ENCODE results near the gene NKAIN1. TPM values are rescaled to one million over a fixed set of nuclear protein-coding genes. Genes with fewer than 3 reads are reported as not detected.

Gene NKAIN1
- total and polyA plus RNA-seq, 2 of the 13 experiments (the other 11 are each of a cell fraction or from before 2014, with no cell fraction given) = 0.29 to 0.40 TPM

DNA sequence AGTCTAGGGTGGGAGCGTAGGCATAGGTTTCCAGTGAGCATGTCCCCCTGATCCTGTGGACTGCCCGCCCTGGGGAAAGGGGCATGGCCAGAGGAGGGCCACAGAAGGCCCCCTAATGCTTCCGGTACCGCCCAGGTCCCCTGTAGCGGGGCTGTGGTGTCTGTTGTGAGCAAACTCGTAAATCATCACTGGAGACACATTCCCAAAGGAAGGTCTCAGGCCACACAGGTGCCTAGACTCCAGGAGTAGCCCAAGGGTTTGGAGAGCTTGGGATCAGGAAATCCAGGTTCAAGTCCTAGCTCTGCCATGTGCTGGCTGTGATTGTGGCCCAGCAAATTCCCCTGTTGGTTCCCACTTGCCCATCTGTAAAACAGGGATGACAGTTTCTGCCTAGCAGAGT, 20.2 kb downstream of the NKAIN1 start:
- H3K4me3 ChIP-seq (replicated peaks in 1 of 3; ENCODE audit: insufficient read depth in 1 of 3, low read depth in 2 of 3, low read length in 3 of 3) = no peak overlapping the region
- no peaks in the 10 kb centered on the region for H3K36me3 ChIP-seq (replicated peaks in 1 of 2; ENCODE audit: control insufficient read depth in 1 of 2, insufficient read depth in 2 of 2, low read length in 2 of 2)
- H3K4me1 ChIP-seq (ENCODE audit: insufficient read depth, low read length) = peaks cover 22% of the 10 kb centered on the region
- H3K79me2 ChIP-seq (ENCODE audit: insufficient read depth, low read length) = no peaks in the 10 kb centered on the region
- peaks cover 0 to 23% of the 10 kb centered on the region in 2 experiments; a peak in 1 of 5 replicates for H3K27me3 ChIP-seq (ENCODE audit: control insufficient read depth in 1 of 2, insufficient read depth in 2 of 2, low read length in 2 of 2)
- in situ Hi-C loops (cut with HindIII; ENCODE audit: extremely low pct_ligation_motif_present, low pct_unique_long_range_greater_than_20kb) = no loop called here
- no peak overlapping the region for H2AFZ ChIP-seq (ENCODE audit: low read length)
- no peak overlapping the region for H3K9ac ChIP-seq (ENCODE audit: insufficient read depth, low read depth, low read length)
- TF ChIP-seq HMG20B (CRISPR knock-in tag; conservative IDR thresholded peaks at IDR 0.05) = no peak
- no peak for TF ChIP-seq ZNF879 (CRISPR knock-in tag; IDR thresholded peaks at IDR 0.05)
- TF ChIP-seq ZNF430 (CRISPR knock-in tag; IDR thresholded peaks at IDR 0.05) = no peak
- no peak for TF ChIP-seq FOSL2 (CRISPR knock-in tag; IDR thresholded peaks at IDR 0.05)
- TF ChIP-seq ZNF672 (CRISPR knock-in tag; IDR thresholded peaks at IDR 0.05) = no peak
- no peak for TF ChIP-seq MIER2 (CRISPR knock-in tag; IDR thresholded peaks at IDR 0.05)
- FAIRE-seq = no peak
- 20% methylated on average over 2 of the region's 6 CpGs for WGBS (ENCODE audit: low lambda C conversion rate)
- BruUV-seq (replicated peaks) = no TSS peak
- no peak overlapping the region for H3K27ac ChIP-seq (ENCODE audit: extremely low read length, insufficient read depth, low read length)
- ChIA-PET POLR2A (no interaction called here), CTCF (ENCODE audit: low intra/inter-chr PET ratio, low total read pairs) (no interaction called here)
- no peaks in the 10 kb centered on the region for H3K9me3 ChIP-seq (ENCODE audit: low read length)
- DNase-seq (ENCODE audit: low spot score) = no peak
- intact Hi-C loops (cut with micrococcal nuclease; ENCODE audit: unreplicated experiment) = no loop called here
- no peak overlapping the region for H3K4me2 ChIP-seq (ENCODE audit: low read depth, low read length)
- ATAC-seq = no peak
- no peaks in the 10 kb centered on the region for H4K20me1 ChIP-seq (ENCODE audit: insufficient read depth, low read length)

DNA sequence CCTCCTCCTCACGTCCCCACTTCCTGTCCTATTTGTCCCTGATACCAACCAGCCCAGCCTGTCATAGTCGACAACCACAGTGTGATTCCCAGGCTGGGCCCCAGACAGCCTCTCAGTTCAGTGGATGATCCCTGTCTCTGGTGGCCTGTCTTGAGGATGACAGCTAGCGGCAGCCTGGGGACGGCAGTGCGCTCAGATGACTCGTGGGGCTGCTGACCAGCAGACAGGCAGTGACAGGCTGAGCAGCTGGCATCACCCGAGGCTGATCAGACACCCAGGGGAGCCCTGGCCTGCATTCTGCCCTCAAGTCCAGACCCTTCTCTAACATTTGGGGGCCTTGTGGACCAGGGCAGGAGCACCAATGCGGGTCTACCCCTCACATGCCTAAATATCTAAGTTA, 21.0 kb downstream of the NKAIN1 start:
- Histone ChIP-seq H3K4me3 (replicated peaks in 1 of 3; ENCODE audit: insufficient read depth in 1 of 3, low read depth in 2 of 3, low read length in 3 of 3) (no peak overlapping the region), H3K4me2 (ENCODE audit: low read depth, low read length) (no peak overlapping the region), H4K20me1 (ENCODE audit: insufficient read depth, low read length) (no peaks in the 10 kb centered on the region), H3K27ac (ENCODE audit: extremely low read length, insufficient read depth, low read length) (no peak overlapping the region), H3K27me3 (ENCODE audit: control insufficient read depth in 1 of 2, insufficient read depth in 2 of 2, low read length in 2 of 2) (peaks cover 0 to 21% of the 10 kb centered on the region in 2 experiments; a peak in 1 of 5 replicates), H3K9me3 (ENCODE audit: low read length) (no peaks in the 10 kb centered on the region), H3K4me1 (ENCODE audit: insufficient read depth, low read length) (peaks cover 22% of the 10 kb centered on the region), H2AFZ (ENCODE audit: low read length) (no peak overlapping the region), H3K9ac (ENCODE audit: insufficient read depth, low read depth, low read length) (no peak overlapping the region), H3K36me3 (replicated peaks in 1 of 2; ENCODE audit: control insufficient read depth in 1 of 2, insufficient read depth in 2 of 2, low read length in 2 of 2) (no peaks in the 10 kb centered on the region), H3K79me2 (ENCODE audit: insufficient read depth, low read length) (no peaks in the 10 kb centered on the region)
- BruUV-seq (replicated peaks) = no TSS peak
- FAIRE-seq (no peak), DNase-seq (ENCODE audit: low spot score) (no peak), ATAC-seq (peak; percentile 42; the same call in 2 of the 3 replicates)
- intact Hi-C loops (cut with micrococcal nuclease; ENCODE audit: unreplicated experiment) (no loop called here), in situ Hi-C loops (cut with HindIII; ENCODE audit: extremely low pct_ligation_motif_present, low pct_unique_long_range_greater_than_20kb) (no loop called here)
- WGBS (ENCODE audit: low lambda C conversion rate) = 15% methylated on average over 2 of the region's 8 CpGs
- ChIA-PET POLR2A (no interaction called here), CTCF (ENCODE audit: low intra/inter-chr PET ratio, low total read pairs) (no interaction called here)
- TF ChIP-seq, protein P1, sequence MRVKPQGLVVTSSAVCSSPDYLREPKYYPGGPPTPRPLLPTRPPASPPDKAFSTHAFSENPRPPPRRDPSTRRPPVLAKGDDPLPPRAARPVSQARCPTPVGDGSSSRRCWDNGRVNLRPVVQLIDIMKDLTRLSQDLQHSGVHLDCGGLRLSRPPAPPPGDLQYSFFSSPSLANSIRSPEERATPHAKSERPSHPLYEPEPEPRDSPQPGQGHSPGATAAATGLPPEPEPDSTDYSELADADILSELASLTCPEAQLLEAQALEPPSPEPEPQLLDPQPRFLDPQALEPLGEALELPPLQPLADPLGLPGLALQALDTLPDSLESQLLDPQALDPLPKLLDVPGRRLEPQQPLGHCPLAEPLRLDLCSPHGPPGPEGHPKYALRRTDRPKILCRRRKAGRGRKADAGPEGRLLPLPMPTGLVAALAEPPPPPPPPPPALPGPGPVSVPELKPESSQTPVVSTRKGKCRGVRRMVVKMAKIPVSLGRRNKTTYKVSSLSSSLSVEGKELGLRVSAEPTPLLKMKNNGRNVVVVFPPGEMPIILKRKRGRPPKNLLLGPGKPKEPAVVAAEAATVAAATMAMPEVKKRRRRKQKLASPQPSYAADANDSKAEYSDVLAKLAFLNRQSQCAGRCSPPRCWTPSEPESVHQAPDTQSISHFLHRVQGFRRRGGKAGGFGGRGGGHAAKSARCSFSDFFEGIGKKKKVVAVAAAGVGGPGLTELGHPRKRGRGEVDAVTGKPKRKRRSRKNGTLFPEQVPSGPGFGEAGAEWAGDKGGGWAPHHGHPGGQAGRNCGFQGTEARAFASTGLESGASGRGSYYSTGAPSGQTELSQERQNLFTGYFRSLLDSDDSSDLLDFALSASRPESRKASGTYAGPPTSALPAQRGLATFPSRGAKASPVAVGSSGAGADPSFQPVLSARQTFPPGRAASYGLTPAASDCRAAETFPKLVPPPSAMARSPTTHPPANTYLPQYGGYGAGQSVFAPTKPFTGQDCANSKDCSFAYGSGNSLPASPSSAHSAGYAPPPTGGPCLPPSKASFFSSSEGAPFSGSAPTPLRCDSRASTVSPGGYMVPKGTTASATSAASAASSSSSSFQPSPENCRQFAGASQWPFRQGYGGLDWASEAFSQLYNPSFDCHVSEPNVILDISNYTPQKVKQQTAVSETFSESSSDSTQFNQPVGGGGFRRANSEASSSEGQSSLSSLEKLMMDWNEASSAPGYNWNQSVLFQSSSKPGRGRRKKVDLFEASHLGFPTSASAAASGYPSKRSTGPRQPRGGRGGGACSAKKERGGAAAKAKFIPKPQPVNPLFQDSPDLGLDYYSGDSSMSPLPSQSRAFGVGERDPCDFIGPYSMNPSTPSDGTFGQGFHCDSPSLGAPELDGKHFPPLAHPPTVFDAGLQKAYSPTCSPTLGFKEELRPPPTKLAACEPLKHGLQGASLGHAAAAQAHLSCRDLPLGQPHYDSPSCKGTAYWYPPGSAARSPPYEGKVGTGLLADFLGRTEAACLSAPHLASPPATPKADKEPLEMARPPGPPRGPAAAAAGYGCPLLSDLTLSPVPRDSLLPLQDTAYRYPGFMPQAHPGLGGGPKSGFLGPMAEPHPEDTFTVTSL (CRISPR knock-in tag; IDR thresholded peaks at IDR 0.05; ENCODE audit: borderline replicate concordance) = no peak
- TF ChIP-seq CEBPG (CRISPR knock-in tag; IDR thresholded peaks at IDR 0.05) (no peak), REL (CRISPR knock-in tag; conservative IDR thresholded peaks at IDR 0.05) (no peak), ZNF607 (CRISPR knock-in tag; IDR thresholded peaks at IDR 0.05; ENCODE audit: borderline replicate concordance) (no peak), PRMT3 (CRISPR knock-in tag; IDR thresholded peaks at IDR 0.05; ENCODE audit: borderline replicate concordance, low read depth) (no peak), NCOA5 (CRISPR knock-in tag; IDR thresholded peaks at IDR 0.05) (no peak), PHF8 (CRISPR knock-in tag; IDR thresholded peaks at IDR 0.05) (no peak)
- TF ChIP-seq, protein P2, sequence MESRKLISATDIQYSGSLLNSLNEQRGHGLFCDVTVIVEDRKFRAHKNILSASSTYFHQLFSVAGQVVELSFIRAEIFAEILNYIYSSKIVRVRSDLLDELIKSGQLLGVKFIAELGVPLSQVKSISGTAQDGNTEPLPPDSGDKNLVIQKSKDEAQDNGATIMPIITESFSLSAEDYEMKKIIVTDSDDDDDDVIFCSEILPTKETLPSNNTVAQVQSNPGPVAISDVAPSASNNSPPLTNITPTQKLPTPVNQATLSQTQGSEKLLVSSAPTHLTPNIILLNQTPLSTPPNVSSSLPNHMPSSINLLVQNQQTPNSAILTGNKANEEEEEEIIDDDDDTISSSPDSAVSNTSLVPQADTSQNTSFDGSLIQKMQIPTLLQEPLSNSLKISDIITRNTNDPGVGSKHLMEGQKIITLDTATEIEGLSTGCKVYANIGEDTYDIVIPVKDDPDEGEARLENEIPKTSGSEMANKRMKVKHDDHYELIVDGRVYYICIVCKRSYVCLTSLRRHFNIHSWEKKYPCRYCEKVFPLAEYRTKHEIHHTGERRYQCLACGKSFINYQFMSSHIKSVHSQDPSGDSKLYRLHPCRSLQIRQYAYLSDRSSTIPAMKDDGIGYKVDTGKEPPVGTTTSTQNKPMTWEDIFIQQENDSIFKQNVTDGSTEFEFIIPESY (CRISPR knock-in tag; IDR thresholded peaks at IDR 0.05) = no peak

Measured in HepG2 (cell line).